Measurements from ENCODE around the gene SETBP1. TPM values are rescaled to one million over a fixed set of nuclear protein-coding genes. Genes with fewer than 3 reads are reported as not detected.

The SETBP1 gene
- total and polyA plus RNA-seq, 2 of the 13 experiments (the other 11 are each of a cell fraction or from before 2014, with no cell fraction given): 0.18 to 0.65 TPM

- no TSS peak for BruUV-seq (replicated peaks)
- H3K9ac ChIP-seq (ENCODE audit: insufficient read depth, low read depth, low read length): no peak overlapping the region
- no peaks in the 10 kb centered on the region for H3K79me2 ChIP-seq (ENCODE audit: insufficient read depth, low read length)
- FAIRE-seq: no peak
- H3K4me3 ChIP-seq (replicated peaks in 1 of 3; ENCODE audit: insufficient read depth in 1 of 3, low read depth in 2 of 3, low read length in 3 of 3): no peak overlapping the region
- in situ Hi-C loops (cut with HindIII; ENCODE audit: extremely low pct_ligation_motif_present, low pct_unique_long_range_greater_than_20kb): loop anchor here (25.0 kb wide), 2 partner anchors 94 to 519 kb away; no protein-coding TSS in a partner anchor
- TF ChIP-seq DMAP1 (CRISPR knock-in tag; IDR thresholded peaks at IDR 0.05): no peak
- TF ChIP-seq KMT2B (CRISPR knock-in tag; IDR thresholded peaks at IDR 0.05): no peak
- no peak for TF ChIP-seq ZNF335 (CRISPR knock-in tag; IDR thresholded peaks at IDR 0.05)
- TF ChIP-seq, protein P1, sequence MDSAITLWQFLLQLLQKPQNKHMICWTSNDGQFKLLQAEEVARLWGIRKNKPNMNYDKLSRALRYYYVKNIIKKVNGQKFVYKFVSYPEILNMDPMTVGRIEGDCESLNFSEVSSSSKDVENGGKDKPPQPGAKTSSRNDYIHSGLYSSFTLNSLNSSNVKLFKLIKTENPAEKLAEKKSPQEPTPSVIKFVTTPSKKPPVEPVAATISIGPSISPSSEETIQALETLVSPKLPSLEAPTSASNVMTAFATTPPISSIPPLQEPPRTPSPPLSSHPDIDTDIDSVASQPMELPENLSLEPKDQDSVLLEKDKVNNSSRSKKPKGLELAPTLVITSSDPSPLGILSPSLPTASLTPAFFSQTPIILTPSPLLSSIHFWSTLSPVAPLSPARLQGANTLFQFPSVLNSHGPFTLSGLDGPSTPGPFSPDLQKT (CRISPR knock-in tag; IDR thresholded peaks at IDR 0.05; ENCODE audit: borderline replicate concordance): no peak
- TF ChIP-seq ZNF552 (CRISPR knock-in tag; IDR thresholded peaks at IDR 0.05; ENCODE audit: borderline replicate concordance): no peak
- TF ChIP-seq CEBPG (CRISPR knock-in tag; IDR thresholded peaks at IDR 0.05): no peak
- TF ChIP-seq GMEB1 (CRISPR knock-in tag; IDR thresholded peaks at IDR 0.05; ENCODE audit: borderline replicate concordance): no peak
- TF ChIP-seq ZNF18 (CRISPR knock-in tag; IDR thresholded peaks at IDR 0.05; ENCODE audit: insufficient replicate concordance): no peak
- no peak for TF ChIP-seq MYPOP (CRISPR knock-in tag; IDR thresholded peaks at IDR 0.05)
- no peak for TF ChIP-seq RXRB (CRISPR knock-in tag; IDR thresholded peaks at IDR 0.05; ENCODE audit: borderline replicate concordance)
- TF ChIP-seq ZNF616 (CRISPR knock-in tag; IDR thresholded peaks at IDR 0.05; ENCODE audit: low read depth): no peak
- TF ChIP-seq KDM6A (CRISPR knock-in tag; IDR thresholded peaks at IDR 0.05; ENCODE audit: low read depth): no peak
- TF ChIP-seq ASH2L (IDR thresholded peaks at IDR 0.05; ENCODE audit: insufficient read length, low read depth, low read length): no peak
- TF ChIP-seq ZNF660 (CRISPR knock-in tag; IDR thresholded peaks at IDR 0.05; ENCODE audit: borderline replicate concordance, low read depth): no peak
- intact Hi-C loops (cut with micrococcal nuclease; ENCODE audit: unreplicated experiment): loop anchor here (10.0 kb wide), 1 partner anchor 62 kb away; no protein-coding TSS in a partner anchor
- H3K4me1 ChIP-seq (ENCODE audit: insufficient read depth, low read length): peaks cover 9% of the 10 kb centered on the region; the same call in 1 of the 2 replicates
- no peak for DNase-seq (ENCODE audit: low spot score)
- CTCF ChIA-PET (ENCODE audit: low intra/inter-chr PET ratio, low total read pairs): no interaction called here
- no peak overlapping the region for H2AFZ ChIP-seq (ENCODE audit: low read length)
- POLR2A ChIA-PET: no interaction called here
- no peak overlapping the region for H3K27ac ChIP-seq (ENCODE audit: extremely low read length, insufficient read depth, low read length)
- H3K36me3 ChIP-seq (replicated peaks in 1 of 2; ENCODE audit: control insufficient read depth in 1 of 2, insufficient read depth in 2 of 2, low read length in 2 of 2): no peaks in the 10 kb centered on the region
- H3K27me3 ChIP-seq (ENCODE audit: control insufficient read depth in 1 of 2, insufficient read depth in 2 of 2, low read length in 2 of 2): no peaks in the 10 kb centered on the region; a peak in 1 of 5 replicates
- WGBS (ENCODE audit: low lambda C conversion rate): 70% methylated on average over 4 of the region's 4 CpGs
- H3K9me3 ChIP-seq (ENCODE audit: low read length): no peaks in the 10 kb centered on the region
- H3K4me2 ChIP-seq (ENCODE audit: low read depth, low read length): no peak overlapping the region
- ATAC-seq: no peak
- H4K20me1 ChIP-seq (ENCODE audit: insufficient read depth, low read length): no peaks in the 10 kb centered on the region
Measured at GRCh38 chr18:44693030-44693784, 12.5 kb downstream of the SETBP1 start.
